HG02642 (cell line): ENCODE data around the gene ZP2.
"Not testable (repeated sequence)": the region's sequence is repeated elsewhere in the genome, so short reads cannot be mapped to it uniquely, and the experiment has no call there.

Experiments used
- ATAC-seq: cut with Tn5 transposase; IDR thresholded peaks from one replicate; pipeline ENCODE4 v1.9.1; 2021; ENCODE audit warnings: mild to moderate bottlenecking; ENCODE audit not compliant: unreplicated experiment, poor library complexity

ZP2 gene

GRCh38 chr16:21153124-21153729 is 58.1 kb downstream of the ZP2 start:
- not testable (repeated sequence) for ATAC-seq

- ATAC-seq, result not testable (repeated sequence)
Measured at GRCh38 chr16:21152160-21153030, 59.0 kb downstream of the ZP2 start.

GRCh38 chr16:21150375-21151001 is 60.9 kb downstream of the ZP2 start, which contains the start of gene DNAH3:
TSS of gene DNAH3 (minus strand) at chr16:21150846. CDS start at chr16:21150319, 527 bp downstream.
- no peak for ATAC-seq
